Measurements from ENCODE around the gene CCDC24. TPM values are rescaled to one million over a fixed set of nuclear protein-coding genes. Genes with fewer than 3 reads are reported as not detected.
A peak's percentile ranks its signal among the peaks of the same experiment; 100 is the strongest.

CCDC24 gene
- total and polyA plus RNA-seq, 9 of the 15 experiments (the other 6 are each of a cell fraction or from before 2014, with no cell fraction given) = 0.31 to 4.5 (median 1.5) TPM

- TF ChIP-seq PCBP1 (IDR thresholded peaks at IDR 0.05; ENCODE audit: low read depth, low read length, poor library complexity, severe bottlenecking) (peak; percentile 98), POU5F1 (IDR thresholded peaks at IDR 0.05; ENCODE audit: borderline replicate concordance, low read depth, low read length, partially characterized antibody) (peak; percentile 40), NCOA1 (IDR thresholded peaks at IDR 0.05; ENCODE audit: low read depth) (peak; percentile 98), KLF1 (tag; IDR thresholded peaks at IDR 0.05) (peak; percentile 98), USF1 (CRISPR knock-in tag; IDR thresholded peaks at IDR 0.05) (no peak), FOXA1 (IDR thresholded peaks at IDR 0.05; ENCODE audit: borderline replicate concordance) (no peak), CBFA2T2 (conservative IDR thresholded peaks at IDR 0.05) (peak; percentile 100), SP1 (CRISPR knock-in tag; IDR thresholded peaks at IDR 0.05) (peak; percentile 94), ZBTB8A (IDR thresholded peaks at IDR 0.05; ENCODE audit: partially characterized antibody) (no peak), CBX1 (IDR thresholded peaks at IDR 0.05; ENCODE audit: low read depth) (0 out of 2 replicates have a peak, but pooled peaks have one; percentile 35), ZBTB9 (CRISPR knock-in tag; IDR thresholded peaks at IDR 0.05) (peak; percentile 98), HNRNPLL (IDR thresholded peaks at IDR 0.05; ENCODE audit: low read depth, low read length, poor library complexity, severe bottlenecking) (no peak), CEBPZ (IDR thresholded peaks at IDR 0.05; ENCODE audit: borderline replicate concordance, low read depth, low read length) (no peak), ZNF584 (CRISPR knock-in tag; IDR thresholded peaks at IDR 0.05; ENCODE audit: low read depth) (peak; percentile 99), FOXJ3 (CRISPR knock-in tag; IDR thresholded peaks at IDR 0.05) (no peak), HDAC1 (IDR thresholded peaks at IDR 0.05) (peak in 1 of 2 experiments; percentile 97; a peak in 3 of 4 replicates), EWSR1 (IDR thresholded peaks at IDR 0.05; ENCODE audit: borderline replicate concordance, low read depth, partially characterized antibody) (no peak), ZFP36 (IDR thresholded peaks at IDR 0.05; ENCODE audit: low read depth, low read length, partially characterized antibody) (peak; percentile 43), DNMT1 (IDR thresholded peaks at IDR 0.05) (no peak), XRCC3 (IDR thresholded peaks at IDR 0.05) (no peak), BRF2 (IDR thresholded peaks at IDR 0.05; ENCODE audit: borderline replicate concordance, insufficient read depth, insufficient read length) (no peak), ZNF707 (CRISPR knock-in tag; conservative IDR thresholded peaks at IDR 0.05) (peak; percentile 68)
These were observed 44.5 kb downstream of the CCDC24 start (continued) for GRCh38 chr1:44035726-44036408.
